Activated CD8-positive, alpha-beta T cell treated with anti-CD3 and anti-CD28 coated beads, Interleukin-2, amount 10 ng/mL, durations not matched to agents 7 days and 5 days (primary cell): ENCODE data around the gene DDX10. TPM values are rescaled to one million over a fixed set of nuclear protein-coding genes. Genes with fewer than 3 reads are reported as not detected.

Experiments used
- ATAC-seq: fragments of 150-1000 bp; cut with Tn5 transposase; one replicate; pipeline ENCODE4 v1.10.0; 2021; ENCODE audit warnings: moderate library complexity
- CTCF ChIA-PET: fragments of 350-600 bp; sonication (Branson Sonifier 250); formaldehyde crosslinking; loops from one replicate; lab custom pipeline; 2021; ENCODE audit warnings: antibody characterized with exemption; lab: Charles Lee
- POLR2A ChIA-PET: fragments of 350-600 bp; sonication (Branson Sonifier 250); formaldehyde crosslinking; loops from one replicate; lab custom pipeline; 2021; ENCODE audit warnings: antibody characterized with exemption; lab: Charles Lee
- DNase-seq: peaks from one replicate; pipeline ENCODE4 v3.0.0-alpha.2; 2020
- H3K27ac Mint-ChIP-seq: one replicate; pipeline ENCODE4 v1.8.0; 2021; ENCODE audit warnings: mild to moderate bottlenecking, mixed read lengths
- H3K27me3 Mint-ChIP-seq: one replicate; pipeline ENCODE4 v1.8.0; 2021; ENCODE audit warnings: low read depth, mixed read lengths
- H3K36me3 Mint-ChIP-seq: one replicate; pipeline ENCODE4 v1.8.0; 2021; ENCODE audit warnings: low read depth, mixed read lengths
- H3K4me1 Mint-ChIP-seq: one replicate; pipeline ENCODE4 v1.8.0; 2021; ENCODE audit warnings: low read depth, mixed read lengths
- H3K4me3 Mint-ChIP-seq: one replicate; pipeline ENCODE4 v1.8.0; 2021; ENCODE audit warnings: mild to moderate bottlenecking, mixed read lengths
- H3K9me3 Mint-ChIP-seq: one replicate; pipeline ENCODE4 v1.8.0; 2022; ENCODE audit warnings: mixed read lengths; ENCODE audit not compliant: insufficient read depth
- total RNA-seq, 2 experiments: library from RNA; stranded (reverse); gene quantifications; one replicate each; pipeline ENCODE4 v1.2.3, GENCODE V29; 2021

Gene DDX10
- total RNA-seq, 2 experiments from 2014 or later = 26.3 to 31.6 TPM

GRCh38 chr11:108838792-108839105, 173.9 kb downstream of the DDX10 start:
- H3K9me3 Mint-ChIP-seq = no peaks in the 10 kb centered on the region

GRCh38 chr11:108846009-108846408, 181.1 kb downstream of the DDX10 start:
- ChIA-PET POLR2A (no interaction called here), CTCF (no interaction called here)
- ATAC-seq = no peak

More at GRCh38 chr11:108838792-108839105, 173.9 kb downstream of the DDX10 start:
- ChIA-PET CTCF (no interaction called here), POLR2A (no interaction called here)
- Mint-ChIP-seq H3K4me3 (no peak overlapping the region), H3K27ac (no peak overlapping the region), H3K4me1 (peaks cover 9% of the 10 kb centered on the region), H3K36me3 (peaks cover 7% of the 10 kb centered on the region), H3K27me3 (no peaks in the 10 kb centered on the region)
- ATAC-seq (no peak), DNase-seq (no peak)

GRCh38 chr11:108847298-108847990, 182.6 kb downstream of the DDX10 start:
- H3K4me1 Mint-ChIP-seq = peaks cover 2% of the 10 kb centered on the region
- H3K27ac Mint-ChIP-seq = no peak overlapping the region
- H3K9me3 Mint-ChIP-seq = no peaks in the 10 kb centered on the region
- DNase-seq (no peak), ATAC-seq (no peak)
- ChIA-PET CTCF (interaction anchor here (0.8 to 1.7 kb wide), 2 partner anchors 9 to 149 kb away, joined by 3 to 4 read pairs; no protein-coding TSS in a partner anchor), POLR2A (no interaction called here)
- H3K36me3 Mint-ChIP-seq = peaks cover 13% of the 10 kb centered on the region
- H3K4me3 Mint-ChIP-seq = no peak overlapping the region
- H3K27me3 Mint-ChIP-seq = no peaks in the 10 kb centered on the region

More at GRCh38 chr11:108846009-108846408, 181.1 kb downstream of the DDX10 start:
- Mint-ChIP-seq H3K27ac (no peak overlapping the region), H3K4me1 (peaks cover 3% of the 10 kb centered on the region), H3K9me3 (no peaks in the 10 kb centered on the region), H3K36me3 (peaks cover 7% of the 10 kb centered on the region), H3K27me3 (no peaks in the 10 kb centered on the region), H3K4me3 (no peak overlapping the region)
- no peak for DNase-seq

- DNase-seq (no peak), ATAC-seq (no peak)
- Mint-ChIP-seq H3K36me3 (peaks cover 10% of the 10 kb centered on the region), H3K27me3 (no peaks in the 10 kb centered on the region), H3K27ac (no peak overlapping the region), H3K4me1 (peaks cover 25% of the 10 kb centered on the region), H3K9me3 (no peaks in the 10 kb centered on the region), H3K4me3 (no peak overlapping the region)
- ChIA-PET POLR2A (no interaction called here), CTCF (interaction anchor here (2.2 kb wide), 1 partner anchor 154 kb away, joined by 7 read pairs; no protein-coding TSS in a partner anchor)
These were observed 186.9 kb downstream of the DDX10 start for GRCh38 chr11:108851781-108852180.

- Mint-ChIP-seq H3K4me3 (no peak overlapping the region), H3K9me3 (no peaks in the 10 kb centered on the region), H3K4me1 (peaks cover 25% of the 10 kb centered on the region), H3K36me3 (peaks cover 10% of the 10 kb centered on the region), H3K27me3 (no peaks in the 10 kb centered on the region), H3K27ac (no peak overlapping the region)
- no peak for ATAC-seq
- ChIA-PET CTCF (interaction anchor here (0.9 to 2.8 kb wide), 4 partner anchors 11 to 155 kb away, joined by 3 to 10 read pairs (median 6); no protein-coding TSS in a partner anchor), POLR2A (no interaction called here)
- no peak for DNase-seq
These were observed 187.8 kb downstream of the DDX10 start for GRCh38 chr11:108852701-108853100.

GRCh38 chr11:108853151-108853550, 188.3 kb downstream of the DDX10 start:
- no peaks in the 10 kb centered on the region for H3K9me3 Mint-ChIP-seq
- H3K36me3 Mint-ChIP-seq = peaks cover 10% of the 10 kb centered on the region
- H3K4me3 Mint-ChIP-seq = no peak overlapping the region
- CTCF ChIA-PET = interaction anchor here (0.9 to 2.8 kb wide), 5 partner anchors 10 to 155 kb away, joined by 3 to 10 read pairs (median 6); no protein-coding TSS in a partner anchor
- no peak for ATAC-seq
- POLR2A ChIA-PET = no interaction called here
- no peak for DNase-seq
- no peaks in the 10 kb centered on the region for H3K27me3 Mint-ChIP-seq
- peaks cover 25% of the 10 kb centered on the region for H3K4me1 Mint-ChIP-seq
- H3K27ac Mint-ChIP-seq = no peak overlapping the region

GRCh38 chr11:108853864-108854263, 189.0 kb downstream of the DDX10 start:
- POLR2A ChIA-PET = interaction anchor here (0.6 kb wide), 1 partner anchor 67 kb away, joined by 3 read pairs; no protein-coding TSS in a partner anchor
- Mint-ChIP-seq H3K9me3 (no peaks in the 10 kb centered on the region), H3K27me3 (no peaks in the 10 kb centered on the region), H3K27ac (peak overlapping the region; percentile 96), H3K4me1 (peaks cover 27% of the 10 kb centered on the region), H3K4me3 (peak overlapping the region; percentile 78), H3K36me3 (peaks cover 9% of the 10 kb centered on the region)
- peak; percentile 33 for DNase-seq
- CTCF ChIA-PET = interaction anchor here (1.0 to 2.8 kb wide), 6 partner anchors 9 to 163 kb away, joined by 3 to 10 read pairs (median 6); no protein-coding TSS in a partner anchor
- ATAC-seq = peak; percentile 76

- Mint-ChIP-seq H3K4me1 (peaks cover 28% of the 10 kb centered on the region), H3K4me3 (peak overlapping the region; percentile 78), H3K27ac (peak overlapping the region; percentile 96), H3K9me3 (no peaks in the 10 kb centered on the region), H3K36me3 (peaks cover 8% of the 10 kb centered on the region), H3K27me3 (no peaks in the 10 kb centered on the region)
- POLR2A ChIA-PET = interaction anchor here (0.6 kb wide), 1 partner anchor 67 kb away, joined by 3 read pairs; no protein-coding TSS in a partner anchor
- CTCF ChIA-PET = interaction anchor here (1.0 to 2.8 kb wide), 7 partner anchors 9 to 164 kb away, joined by 3 to 10 read pairs (median 6); no protein-coding TSS in a partner anchor
- ATAC-seq = peak; percentile 92
- DNase-seq = no peak
These were observed 189.5 kb downstream of the DDX10 start for GRCh38 chr11:108854346-108854745.

- ChIA-PET CTCF (interaction anchor here (1.8 kb wide), 1 partner anchor 10 kb away, joined by 4 read pairs; no protein-coding TSS in a partner anchor), POLR2A (no interaction called here)
- H3K27me3 Mint-ChIP-seq = no peaks in the 10 kb centered on the region
- H3K4me1 Mint-ChIP-seq = peaks cover 26% of the 10 kb centered on the region
- peaks cover 3% of the 10 kb centered on the region for H3K36me3 Mint-ChIP-seq
- no peak for ATAC-seq
- no peak overlapping the region for H3K4me3 Mint-ChIP-seq
- H3K9me3 Mint-ChIP-seq = no peaks in the 10 kb centered on the region
- no peak for DNase-seq
- H3K27ac Mint-ChIP-seq = no peak overlapping the region
These were observed 192.5 kb downstream of the DDX10 start for GRCh38 chr11:108857382-108857781.

GRCh38 chr11:108858622-108859021, 193.8 kb downstream of the DDX10 start:
- ATAC-seq (no peak), DNase-seq (no peak)
- POLR2A ChIA-PET = no interaction called here
- Mint-ChIP-seq H3K36me3 (peaks cover under 1% of the 10 kb centered on the region), H3K4me3 (no peak overlapping the region), H3K4me1 (peaks cover 22% of the 10 kb centered on the region), H3K27me3 (no peaks in the 10 kb centered on the region), H3K9me3 (no peaks in the 10 kb centered on the region), H3K27ac (no peak overlapping the region)
- CTCF ChIA-PET = interaction anchor here (0.8 kb wide), 1 partner anchor 27 kb away, joined by 3 read pairs; no protein-coding TSS in a partner anchor

- Mint-ChIP-seq H3K27me3 (no peaks in the 10 kb centered on the region), H3K4me1 (peaks cover 17% of the 10 kb centered on the region), H3K36me3 (no peaks in the 10 kb centered on the region), H3K9me3 (no peaks in the 10 kb centered on the region), H3K4me3 (no peak overlapping the region), H3K27ac (no peak overlapping the region)
- POLR2A ChIA-PET = no interaction called here
- CTCF ChIA-PET = interaction anchor here (0.8 kb wide), 1 partner anchor 28 kb away, joined by 3 read pairs; no protein-coding TSS in a partner anchor
- no peak for DNase-seq
- ATAC-seq = no peak
These were observed 194.6 kb downstream of the DDX10 start for GRCh38 chr11:108859510-108859909.

- DNase-seq (no peak), ATAC-seq (no peak)
- Mint-ChIP-seq H3K4me3 (no peak overlapping the region), H3K36me3 (no peaks in the 10 kb centered on the region), H3K9me3 (no peaks in the 10 kb centered on the region), H3K4me1 (peaks cover 10% of the 10 kb centered on the region), H3K27me3 (no peaks in the 10 kb centered on the region), H3K27ac (no peak overlapping the region)
- ChIA-PET CTCF (interaction anchor here (1.2 to 1.5 kb wide), 3 partner anchors 10 to 130 kb away, joined by 3 to 6 read pairs (median 4); no protein-coding TSS in a partner anchor), POLR2A (no interaction called here)
These were observed 198.7 kb downstream of the DDX10 start for GRCh38 chr11:108863528-108863927.
